NCI-H774 (cell line): ENCODE measurements around the gene MACROD1.
"Not testable (repeated sequence)": the region's sequence is repeated elsewhere in the genome, so short reads cannot be mapped to it uniquely, and the experiment has no call there.

ENCODE experiments used
- DNase-seq: peaks from one replicate; lab custom pipeline; 2025; lab: John Stamatoyannopoulos, UW

Gene MACROD1

DNA sequence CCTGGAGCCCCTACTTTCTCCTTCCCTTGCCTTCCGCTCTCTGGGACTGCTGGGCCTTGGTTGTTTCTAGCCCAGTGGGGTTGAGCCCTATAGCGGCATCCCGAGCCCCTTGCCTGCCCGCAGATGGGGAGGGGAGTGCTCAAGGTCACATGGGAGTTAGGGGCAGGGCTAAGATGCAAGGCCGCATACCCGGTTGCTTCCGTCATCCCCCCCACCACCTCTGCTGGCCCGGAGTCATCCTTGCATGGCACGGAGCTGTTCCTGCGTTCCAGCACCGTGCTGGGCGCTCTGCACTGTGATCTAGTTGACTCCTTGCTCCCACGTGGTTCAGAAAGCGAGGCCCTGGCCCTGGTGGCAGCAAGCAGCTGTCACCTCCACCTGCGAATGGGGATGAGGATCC lies 112.2 kb downstream of the MACROD1 start:
- DNase-seq: no peak

DNA sequence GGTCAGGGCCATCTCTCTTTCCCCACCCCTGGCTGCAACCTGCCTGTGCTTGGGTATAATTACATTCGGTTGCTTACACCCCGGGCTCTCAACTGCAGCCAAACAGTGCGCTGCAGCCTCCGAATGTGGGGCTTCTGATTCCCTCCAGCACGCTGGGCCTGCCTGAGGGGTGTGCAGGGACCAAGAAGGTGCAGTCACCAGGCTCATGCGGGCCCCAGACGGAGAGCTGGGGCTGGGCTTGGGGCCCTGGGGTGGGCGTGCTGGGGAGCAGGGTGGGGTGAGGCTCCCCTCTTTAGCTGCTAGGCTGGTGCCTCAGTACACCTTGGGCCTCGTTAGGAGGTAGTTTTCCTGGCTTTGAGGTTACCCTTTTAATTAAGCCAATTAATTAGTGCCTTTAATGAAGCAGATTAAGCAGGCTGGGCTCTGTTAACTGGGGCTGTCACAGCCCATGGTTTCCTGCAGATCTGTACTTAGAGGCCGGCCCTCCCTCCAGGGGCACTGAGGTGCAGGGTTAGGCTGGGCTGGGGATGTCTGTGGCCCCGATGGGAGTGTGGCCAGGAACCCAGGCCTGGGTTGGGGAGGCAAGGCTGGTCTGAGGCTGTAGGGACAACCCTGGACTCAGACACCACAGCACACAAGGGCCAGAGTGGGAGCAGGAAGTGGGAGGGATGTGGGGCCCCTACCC lies 112.8 kb downstream of the MACROD1 start:
- no peak for DNase-seq

DNA sequence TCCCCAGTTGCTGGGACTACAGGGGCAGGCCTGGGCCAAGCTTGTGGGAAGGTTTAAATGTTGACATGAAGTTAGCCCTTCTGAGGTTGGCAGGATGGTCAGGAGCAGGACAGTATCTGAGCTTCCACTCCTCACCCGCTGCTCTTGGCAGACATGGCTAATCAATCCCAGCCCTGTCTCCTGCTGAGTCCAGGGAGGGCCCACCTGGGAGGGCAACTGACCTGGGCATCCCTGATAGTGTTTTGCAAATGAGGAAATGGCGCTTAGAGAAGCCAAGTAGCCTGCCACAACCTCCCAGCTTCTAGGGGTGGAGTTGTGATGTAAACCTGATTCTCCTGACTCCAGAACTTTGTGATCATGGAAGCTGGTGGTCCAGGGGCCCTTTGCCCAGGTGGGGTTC lies 113.5 kb downstream of the MACROD1 start:
- no peak for DNase-seq

DNA sequence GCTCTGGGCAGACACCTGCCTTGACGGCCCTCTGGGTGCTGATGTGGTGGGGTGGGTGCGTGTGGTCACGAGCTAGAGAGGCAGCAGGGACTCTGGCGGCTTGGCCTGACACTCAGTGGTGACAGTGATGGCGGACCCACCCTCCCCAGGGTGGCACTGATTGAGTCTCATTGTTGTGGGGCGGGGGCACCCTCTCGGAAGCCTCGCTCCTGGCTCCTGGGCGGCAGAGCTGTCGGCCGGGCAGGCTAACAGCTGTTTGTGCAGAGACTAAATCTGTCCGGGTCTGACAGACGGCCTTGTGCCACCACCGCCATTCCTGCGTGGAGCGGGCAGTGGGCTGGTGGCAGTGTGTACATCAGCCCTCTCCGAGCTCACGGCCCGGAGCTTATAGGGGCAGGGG lies 114.6 kb downstream of the MACROD1 start:
- DNase-seq: no peak

DNA sequence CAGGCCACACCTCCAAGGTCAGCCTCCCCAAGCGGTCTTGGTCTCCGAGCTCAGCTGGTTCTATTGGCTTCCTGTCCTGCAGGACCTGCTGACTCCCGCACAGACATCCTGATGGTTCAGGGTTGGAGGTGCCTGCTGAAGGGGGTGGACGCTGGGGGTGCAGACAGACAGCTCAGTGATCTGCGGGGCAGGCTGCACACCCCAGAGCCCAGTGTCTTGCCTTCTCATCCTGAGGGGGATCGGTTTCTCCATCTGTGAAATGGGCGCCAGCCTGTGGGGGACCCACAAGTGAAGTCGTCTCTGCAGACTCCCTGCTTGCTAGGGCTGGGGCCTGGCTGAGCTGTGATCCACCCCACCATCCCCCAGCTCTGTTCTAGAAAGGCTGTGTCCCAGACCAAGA lies 116.4 kb downstream of the MACROD1 start:
- no peak for DNase-seq

DNA sequence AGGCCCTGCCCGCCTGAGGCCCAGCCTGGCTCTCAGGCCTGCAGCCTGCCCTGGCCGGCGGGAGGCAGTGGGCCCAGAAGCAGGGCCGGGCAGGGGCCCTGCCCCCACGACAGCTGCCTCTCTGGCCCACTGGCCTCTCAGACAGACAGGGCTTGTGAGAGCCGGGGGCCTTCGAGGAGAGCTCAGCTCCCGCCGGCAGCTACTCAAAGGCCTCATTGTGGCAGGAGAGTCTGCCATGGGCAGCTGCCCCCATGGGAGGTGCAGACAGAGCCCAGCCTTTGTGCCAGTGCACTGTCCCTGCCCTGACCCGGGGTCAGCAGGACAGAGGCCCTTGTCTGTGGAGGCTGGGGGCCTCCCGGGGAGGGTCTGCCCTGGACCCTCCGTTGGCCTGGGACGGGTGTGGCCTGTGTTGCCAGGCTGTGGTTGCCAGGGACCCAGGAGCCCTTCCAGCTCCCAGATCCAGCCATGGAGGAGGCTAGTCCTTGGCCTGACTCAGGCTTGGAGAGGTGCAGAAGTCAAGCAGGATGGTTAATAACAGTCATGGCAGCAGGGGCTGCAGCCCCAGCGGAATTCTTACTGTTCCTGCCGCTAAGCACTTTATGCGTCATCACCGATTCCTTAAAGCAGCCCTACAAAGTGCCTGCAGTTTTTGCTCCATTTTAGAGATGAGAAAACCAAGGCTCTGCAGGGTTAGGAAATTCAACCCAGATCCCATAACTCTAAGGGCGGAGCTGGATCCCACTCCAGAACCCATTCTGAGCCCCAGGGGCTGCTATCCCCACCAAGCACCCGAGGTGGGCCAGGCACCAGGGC lies 117.7 kb downstream of the MACROD1 start:
- no peak for DNase-seq

DNA sequence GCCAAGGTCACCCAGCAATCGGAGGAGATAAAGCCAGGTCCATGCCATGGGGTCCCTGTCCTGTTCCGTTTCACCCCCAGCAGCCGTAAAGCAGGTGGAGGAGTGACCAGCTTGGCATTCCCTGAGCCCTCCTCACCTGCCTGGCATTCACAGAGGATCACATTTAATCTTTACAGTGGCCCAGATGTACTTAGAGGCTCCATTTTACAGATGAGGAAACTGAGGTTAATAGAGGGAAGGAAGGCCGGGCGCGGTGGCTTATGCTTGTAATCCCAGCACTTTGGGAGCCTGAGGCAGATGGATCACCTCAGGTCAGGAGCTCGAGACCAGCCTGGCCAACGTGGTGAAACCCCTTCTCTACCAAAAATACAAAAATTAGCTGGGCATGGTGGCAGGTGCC lies 118.5 kb downstream of the MACROD1 start:
- DNase-seq: not testable (repeated sequence)

DNA sequence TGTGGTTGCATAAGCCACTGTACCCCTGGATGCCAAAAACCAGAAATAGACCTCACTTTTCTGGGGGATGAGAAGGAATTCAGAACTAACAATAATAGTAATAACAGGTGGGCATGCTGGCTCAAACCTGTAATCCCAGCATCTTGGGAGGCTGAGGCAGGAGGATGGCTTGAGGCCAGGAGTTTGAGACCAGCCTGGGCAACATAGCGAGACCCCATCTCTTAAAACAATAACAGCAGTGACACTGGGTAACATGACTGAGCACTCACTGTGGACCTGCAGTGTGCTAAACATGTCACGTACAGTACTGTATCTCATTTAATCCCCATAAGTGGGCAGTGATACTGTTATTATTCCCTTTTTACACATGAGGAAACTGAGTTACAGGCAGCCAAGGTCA lies 120.2 kb downstream of the MACROD1 start:
- DNase-seq: no peak

DNA sequence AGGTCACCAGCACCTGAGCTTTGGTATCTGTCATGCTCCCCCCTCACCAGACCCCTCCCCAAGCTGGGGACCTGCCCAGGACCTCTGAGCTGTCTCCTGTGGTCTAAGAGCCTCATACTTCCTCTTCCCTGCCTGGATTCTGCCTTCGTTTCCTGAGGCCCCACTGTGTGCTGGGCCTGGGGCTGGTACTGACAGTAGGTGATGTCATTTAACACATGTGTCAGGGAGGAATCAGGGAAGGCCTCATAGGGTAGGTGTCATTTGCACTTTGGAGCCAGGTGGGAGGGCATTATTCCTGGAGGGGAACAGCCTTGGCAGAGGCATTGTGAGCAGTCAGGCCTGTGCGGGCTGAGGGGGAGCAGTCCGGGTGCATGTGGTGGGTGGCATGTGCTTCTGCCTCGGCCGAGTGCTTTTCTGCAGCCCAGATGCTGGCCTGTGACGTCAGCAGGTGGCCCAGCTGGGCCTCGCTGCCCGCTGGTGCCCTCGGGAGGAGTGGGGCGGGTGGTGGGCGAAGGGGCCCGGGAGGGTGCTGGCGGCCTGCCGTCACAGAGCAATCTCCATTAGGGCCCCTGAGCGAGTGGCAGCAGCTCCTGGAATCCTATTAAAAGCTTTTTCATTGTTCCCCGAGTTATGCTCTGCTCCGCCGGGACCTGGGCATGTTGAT lies 121.1 kb downstream of the MACROD1 start:
- no peak for DNase-seq

DNA sequence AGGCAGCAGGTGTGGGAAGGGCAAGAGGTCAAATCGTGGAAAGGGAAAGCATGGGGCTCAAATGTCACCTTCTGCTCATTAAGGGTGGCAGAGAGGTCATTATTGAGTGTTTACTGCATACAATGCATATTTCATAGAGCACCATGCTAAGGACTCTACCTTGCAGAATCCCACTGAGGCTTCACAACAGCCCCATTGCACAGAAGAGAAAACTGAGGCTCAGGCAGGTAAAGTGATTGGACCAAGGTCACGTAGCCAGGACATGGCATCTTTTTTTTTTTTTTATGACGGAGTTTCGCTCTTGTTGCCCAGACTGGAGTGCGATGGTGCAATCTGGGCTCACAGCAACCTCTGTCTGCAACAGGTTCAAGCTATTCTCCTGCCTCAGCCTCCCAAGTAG lies 122.4 kb downstream of the MACROD1 start:
- DNase-seq: no peak

DNA sequence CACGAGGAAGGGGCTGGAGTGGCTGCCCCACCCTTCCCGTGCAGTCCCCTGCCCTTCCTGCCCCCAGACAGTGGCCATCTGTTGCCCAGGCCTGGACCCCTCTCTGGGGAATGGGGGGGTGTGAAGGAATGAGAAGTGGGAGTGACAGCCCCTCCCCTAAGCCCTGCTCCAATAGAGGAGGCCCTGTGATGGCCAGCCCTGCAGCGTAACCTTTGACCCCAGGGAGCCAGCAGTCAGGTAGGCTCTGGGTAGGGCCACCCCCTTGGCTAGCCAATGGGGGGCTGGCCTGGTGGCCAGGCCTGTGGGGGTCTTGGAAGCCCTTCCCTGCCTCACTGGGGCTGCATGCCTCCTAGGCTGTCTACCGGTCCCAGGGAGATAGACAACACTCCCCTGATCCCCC lies 123.6 kb downstream of the MACROD1 start:
- no peak for DNase-seq

DNA sequence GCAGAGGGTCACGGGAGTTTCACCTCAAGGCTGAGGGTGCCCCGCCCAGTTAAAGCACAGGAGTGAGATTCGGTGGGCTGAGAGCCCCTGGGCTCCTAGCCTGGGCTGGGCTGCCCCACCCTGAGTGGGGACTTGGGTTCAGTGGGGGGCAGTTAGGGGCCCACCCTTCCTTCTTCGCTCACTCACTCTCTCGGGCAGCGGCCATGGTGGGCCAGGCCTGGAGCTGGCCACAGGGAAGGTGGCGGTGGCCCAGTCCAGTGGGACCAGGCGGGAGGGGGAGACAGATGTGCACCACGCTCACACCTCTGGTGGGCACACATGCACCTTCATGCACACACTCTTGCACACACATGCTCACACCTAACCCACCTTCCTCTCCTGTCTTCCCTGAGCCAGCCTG lies 124.1 kb downstream of the MACROD1 start:
- no peak for DNase-seq

DNA sequence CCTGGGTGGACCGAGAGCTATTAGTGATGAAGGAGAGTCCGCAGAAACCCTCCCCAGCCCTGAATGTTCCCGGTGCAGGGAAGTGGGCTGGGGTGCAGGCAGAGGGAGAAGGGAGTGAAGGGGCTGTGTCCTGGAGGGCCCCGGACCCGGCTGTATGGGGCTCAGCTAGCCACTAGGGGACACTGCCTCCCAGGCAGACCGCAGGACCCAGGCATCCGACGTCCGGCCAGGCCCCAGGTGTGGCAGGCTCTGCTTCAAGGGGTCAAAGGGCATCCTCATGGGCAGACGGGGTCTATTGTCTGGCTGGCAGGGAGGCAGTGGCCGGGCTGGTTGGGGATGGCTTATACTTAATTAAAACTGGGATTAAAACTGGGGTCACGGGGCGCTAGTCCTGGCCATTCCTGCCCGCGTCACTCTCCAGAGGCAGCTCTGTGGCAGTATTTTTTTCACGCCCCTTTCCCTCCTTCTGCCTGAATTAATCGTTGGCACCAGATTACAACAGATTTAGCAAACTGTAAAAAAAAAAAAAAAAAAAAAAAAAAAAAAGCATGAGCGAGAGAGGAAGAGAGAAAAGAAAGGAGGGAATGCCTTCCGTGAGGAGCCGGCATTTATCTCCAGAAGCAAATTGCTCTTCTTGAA lies 125.1 kb downstream of the MACROD1 start:
- no peak for DNase-seq

DNA sequence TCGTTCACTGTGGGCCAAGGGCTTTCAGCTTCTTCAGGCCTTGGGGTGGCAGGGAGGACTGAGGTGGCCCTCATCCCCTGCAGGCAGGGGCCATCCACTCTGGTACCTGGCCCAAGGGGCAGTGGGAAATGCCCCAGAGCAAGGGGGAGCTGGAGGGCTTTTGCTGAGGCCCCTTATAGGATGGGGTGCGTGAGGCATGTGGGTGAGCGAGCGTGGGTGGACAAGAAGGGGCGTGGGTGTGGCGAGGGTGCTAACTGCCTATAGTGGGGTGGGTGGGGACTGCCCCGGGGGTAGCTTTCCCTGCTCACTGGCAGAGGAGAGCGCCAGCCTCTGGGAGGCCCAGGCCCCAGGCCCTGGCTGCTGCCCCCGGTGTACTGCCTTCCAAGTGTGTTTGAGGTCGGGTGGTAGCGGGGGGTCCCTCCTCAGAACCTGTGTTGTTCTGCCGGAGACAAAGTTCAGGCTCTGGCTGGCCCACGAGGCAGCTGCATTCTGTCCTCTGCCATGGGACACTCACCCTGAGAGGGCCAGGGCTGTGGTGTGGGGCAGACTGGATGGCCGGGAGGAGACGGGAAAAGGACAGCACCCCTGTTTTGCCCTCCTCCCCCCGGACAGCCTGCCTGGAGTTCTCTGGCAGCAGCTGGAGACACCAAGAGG lies 126.8 kb downstream of the MACROD1 start:
- no peak for DNase-seq

DNA sequence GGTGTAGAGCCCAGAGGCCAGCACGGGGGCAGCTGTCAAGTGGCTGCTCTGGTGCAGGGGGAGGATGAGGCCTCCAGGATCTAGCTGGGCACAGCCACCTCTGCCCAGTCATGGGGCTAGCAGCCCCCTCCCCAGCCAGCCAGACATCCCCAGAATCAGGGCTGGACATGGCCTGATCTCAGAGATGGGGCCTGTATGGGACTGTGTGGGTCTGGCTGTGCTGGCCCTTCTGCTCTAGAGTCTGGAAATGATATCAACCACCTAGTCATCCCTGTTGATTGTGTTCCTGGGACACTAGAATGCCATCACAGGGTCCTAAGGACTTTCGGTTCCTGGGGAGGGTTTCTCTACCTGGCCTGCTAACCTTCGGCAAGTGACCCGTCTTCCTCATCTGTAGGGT lies 127.4 kb downstream of the MACROD1 start:
- no peak for DNase-seq

DNA sequence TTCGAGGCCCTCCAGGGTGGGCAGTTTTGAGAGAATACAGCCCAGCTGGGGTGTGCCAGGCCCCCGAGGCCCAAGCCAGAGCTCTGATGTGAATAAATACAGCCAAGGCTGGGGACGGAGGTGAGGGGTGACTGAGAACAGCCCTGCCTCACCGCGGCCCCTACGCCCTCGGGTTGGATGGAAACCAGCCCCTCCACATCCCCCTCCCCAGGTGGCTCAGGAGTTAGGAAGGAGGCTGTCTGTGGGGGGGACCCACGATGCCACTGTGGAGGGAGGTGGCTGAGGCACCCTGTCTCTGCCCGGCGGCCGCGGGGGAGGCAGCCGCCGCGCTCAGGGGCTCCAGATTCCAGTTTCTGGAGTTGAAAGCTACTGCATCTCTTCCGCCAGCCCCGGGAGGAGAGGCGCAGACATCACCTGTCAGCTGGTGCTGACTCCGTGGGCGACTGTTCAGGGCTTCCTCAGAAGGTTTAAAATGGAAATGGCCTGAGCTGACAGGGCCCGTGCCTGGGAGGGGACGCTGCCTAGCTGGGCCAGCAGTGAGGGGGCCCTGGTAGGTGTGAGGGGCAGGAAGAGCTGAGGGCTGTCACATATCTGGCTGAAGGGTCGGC lies 128.8 kb downstream of the MACROD1 start:
- no peak for DNase-seq

DNA sequence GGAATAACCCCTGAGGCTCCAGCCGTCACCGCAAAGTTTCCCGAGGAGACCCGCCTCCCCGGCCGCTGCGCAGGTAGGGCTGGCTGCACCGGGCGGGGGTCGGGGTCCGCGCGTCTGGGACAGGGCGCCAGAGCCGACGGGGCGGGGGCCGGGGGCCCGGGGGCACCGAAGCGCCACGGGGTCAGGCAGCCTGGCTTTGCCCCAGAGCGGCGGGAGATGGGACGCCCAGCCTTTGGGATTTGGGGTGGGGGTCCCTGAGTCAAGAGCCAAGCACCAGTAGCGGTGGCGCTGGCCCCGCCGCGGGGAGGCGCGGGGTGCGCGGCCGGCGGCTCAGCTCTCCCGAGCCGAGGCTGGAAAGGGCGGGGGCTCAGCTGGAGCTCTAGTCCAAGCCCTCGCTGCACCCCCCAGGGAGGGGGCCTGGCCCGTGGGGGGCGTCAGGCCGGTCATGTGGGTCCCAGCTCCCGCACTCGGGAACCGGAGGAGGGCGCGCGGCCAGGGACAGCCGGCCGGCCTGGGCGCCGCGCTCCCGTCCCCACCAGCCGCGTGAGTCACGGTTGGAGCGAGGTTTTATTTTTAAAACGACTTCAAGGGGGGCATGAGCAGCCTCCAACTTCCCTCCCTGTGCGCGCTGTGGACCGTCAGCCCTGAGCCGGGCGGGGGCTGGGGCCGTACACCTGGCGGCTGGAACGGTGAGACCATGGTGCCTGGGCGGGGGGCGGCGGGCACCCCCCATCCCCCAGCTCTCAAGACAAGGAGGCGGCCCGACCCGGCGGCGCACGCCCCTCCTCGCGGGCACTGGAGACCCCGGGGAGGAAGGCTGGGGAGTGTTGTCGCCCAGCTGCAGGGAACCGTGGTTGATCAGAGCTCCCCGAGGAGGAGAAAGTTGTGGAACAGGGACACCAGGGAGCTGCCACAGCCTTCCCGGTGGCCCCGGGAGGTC lies 129.6 kb downstream of the MACROD1 start:
- DNase-seq: no peak

DNA sequence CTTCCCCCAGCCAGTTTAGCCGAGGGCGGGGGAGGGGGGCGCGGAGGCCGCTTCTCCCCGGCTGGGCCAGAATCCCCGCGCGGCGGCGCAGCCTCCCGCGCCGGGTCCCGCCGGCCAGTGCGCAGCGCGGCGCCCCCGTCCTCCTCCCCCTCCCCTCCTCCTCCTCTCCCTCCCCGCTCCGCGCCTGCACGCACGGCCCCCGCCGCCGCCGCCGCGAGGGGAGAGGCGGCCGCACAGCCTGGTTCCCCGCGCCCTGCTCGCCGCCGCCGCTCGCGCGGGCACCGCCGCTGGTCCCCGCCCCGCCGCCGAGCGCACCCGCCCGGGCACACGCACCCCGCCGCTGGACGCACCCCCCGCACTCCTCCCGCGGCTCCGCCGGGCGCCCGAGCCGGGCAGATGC lies 130.3 kb downstream of the MACROD1 start, which contains the start of gene FLRT1:
Gene FLRT1, plus strand, starts transcription at position 356 of the 400 bp plus-strand sequence. CDS start 80,337 bp downstream, outside the sequence.
- no peak for DNase-seq

DNA sequence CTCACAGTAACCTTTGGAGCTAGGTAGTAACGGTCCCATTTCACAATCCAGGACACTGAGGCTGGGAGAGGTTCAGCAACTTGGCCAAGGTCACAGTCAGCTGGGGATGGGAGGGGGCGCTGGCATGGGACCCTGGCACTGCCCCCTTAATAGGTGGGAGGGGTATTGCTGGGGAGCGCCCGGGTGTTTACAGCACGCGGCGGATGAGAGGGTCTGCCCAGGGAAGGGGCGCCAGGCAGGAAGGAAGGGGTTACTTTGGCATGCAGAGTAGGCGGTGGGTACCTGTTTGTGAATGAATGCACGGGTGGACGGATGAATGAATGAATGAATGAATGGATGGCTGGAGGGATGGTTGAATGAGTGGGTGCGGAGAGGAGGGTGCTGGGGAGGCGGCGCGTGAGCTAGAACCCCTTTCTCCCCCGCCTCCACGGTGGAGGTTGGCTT lies 130.8 kb downstream of the MACROD1 start:
- no peak for DNase-seq

DNA sequence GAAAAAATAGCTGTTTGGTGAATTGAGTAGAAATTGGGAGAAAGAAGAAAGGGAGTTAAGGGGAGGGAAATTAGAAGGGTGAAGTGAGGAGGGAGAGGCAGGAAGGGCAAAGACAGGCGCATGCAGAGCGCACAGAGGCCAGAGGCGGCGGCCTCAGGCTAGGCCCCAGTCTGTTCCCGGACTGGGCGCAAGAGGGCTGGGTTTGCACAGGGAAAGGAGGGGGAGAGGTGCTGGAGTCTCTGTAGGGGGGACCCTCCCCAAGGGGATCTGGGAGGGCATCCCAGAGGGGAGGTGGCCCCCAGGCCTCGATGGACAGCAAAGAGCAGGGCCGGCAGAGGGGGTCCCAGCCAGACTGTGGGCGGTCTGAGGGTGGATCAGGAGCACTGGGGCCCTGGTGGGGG lies 131.5 kb downstream of the MACROD1 start:
- DNase-seq: no peak
